AG20443 (cell line): ENCODE data around the gene CFAP299.
"Not testable (repeated sequence)": the region's sequence is repeated elsewhere in the genome, so short reads cannot be mapped to it uniquely, and the experiment has no call there.

Experiments used
- DNase-seq: peaks from one replicate; pipeline ENCODE4 v3.0.0; 2012; ENCODE audit warnings: low spot score, mixed read lengths

The CFAP299 gene

DNA sequence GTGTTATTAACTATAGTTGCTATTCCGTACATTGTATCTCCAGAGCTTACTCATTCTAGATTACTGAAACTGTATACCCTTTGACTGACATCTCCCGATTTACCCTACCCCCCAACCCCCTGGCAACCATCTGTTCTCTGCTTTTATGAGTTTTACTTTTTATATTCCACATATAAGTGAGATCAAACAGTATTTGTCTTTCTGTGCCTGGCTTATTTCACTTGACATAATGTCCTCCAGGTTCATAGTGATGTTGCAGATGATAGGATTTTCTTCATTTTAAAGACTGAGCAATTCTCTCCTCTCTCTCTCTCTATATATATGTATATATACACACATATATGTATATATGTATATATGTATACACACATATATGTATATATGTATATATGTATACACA is 54.6 kb downstream of the CFAP299 start:
- no peak for DNase-seq

DNA sequence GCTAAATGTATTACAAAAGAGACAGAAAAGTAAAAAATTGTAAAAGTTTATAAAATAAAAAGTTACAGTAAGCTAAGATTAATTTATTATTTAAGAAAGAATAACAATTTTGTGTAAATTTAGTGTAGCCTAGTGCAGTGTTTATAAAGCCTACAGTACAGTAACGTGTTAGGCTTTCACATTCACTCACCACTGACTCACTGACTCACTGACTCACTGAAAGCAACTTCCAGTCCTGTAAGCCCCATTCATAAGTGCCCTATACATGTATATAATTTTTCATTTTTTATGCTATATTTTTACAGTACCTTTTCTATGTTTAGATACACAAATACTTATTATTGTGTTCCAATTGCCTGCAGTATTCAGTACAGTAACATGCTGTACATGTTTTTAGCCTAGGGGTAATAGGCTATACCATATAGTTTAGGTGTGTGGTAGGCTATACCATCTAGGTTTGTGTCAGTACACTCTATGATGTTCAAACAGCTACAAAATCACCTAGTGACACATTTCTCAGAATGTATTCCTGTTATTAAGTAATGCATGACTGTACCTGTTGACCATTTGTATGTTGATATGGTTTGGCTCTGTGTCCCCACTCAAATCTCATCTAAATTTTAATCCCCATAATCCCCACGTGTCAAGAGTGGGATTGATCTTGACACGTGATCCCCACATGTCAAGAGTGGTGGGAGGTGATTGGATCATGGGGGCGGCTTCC is 57.9 kb downstream of the CFAP299 start:
- DNase-seq = peak; percentile 26

DNA sequence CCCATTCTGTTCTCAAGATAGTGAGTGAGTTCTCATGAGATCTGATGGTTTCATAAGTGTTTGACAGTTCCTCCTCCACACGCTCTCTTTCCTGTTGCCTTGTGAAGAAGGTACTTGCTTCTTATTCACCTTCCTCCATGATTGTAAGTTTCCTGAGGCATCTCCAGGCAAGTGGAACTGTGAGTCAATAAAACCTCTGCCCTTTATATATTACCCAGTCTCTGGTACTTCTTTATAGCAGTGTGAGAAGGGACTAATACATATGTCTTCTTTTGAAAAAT is 58.4 kb downstream of the CFAP299 start:
- DNase-seq = no peak

GRCh38 chr4:80407246-80407645 is 71.7 kb downstream of the CFAP299 start:
- DNase-seq = peak; percentile 90

DNA sequence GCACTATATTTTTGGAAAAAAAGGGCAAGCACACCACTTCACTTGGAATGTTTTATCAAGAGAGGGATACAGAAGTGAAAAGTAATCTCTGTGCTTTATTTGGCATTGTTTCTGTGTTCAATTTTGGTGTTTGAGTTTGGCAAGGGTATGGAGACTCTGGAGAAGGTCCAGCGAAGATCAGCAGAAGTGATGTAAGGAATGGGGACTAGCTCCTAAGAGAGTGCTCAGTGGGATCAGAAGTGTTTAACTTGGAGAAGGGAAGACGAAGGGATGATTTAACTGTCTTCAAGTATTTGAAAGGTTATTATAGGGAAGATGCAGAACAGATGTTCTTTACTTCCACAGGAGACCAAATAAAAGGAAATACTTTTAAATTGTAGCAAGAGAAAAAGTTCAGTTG is 74.3 kb downstream of the CFAP299 start:
- no peak for DNase-seq

DNA sequence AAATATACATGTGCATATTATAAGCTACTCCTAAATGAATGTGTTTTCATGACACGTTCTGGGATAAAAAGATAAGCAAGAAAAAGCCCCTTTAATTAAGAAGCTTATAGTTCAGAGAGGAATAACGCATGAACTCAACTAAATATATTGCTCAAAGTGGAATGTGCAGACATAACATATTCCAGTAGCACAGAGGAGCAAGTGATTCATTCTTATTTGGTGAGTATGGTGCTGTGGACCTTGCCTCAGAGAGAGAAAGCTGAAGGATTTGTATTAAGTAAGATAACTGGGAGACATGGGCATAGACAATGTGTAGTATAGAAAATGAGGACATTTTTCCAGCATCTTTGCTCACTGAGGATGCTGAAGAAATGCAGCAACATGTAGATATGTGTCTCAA is 76.8 kb downstream of the CFAP299 start:
- DNase-seq = no peak

- no peak for DNase-seq
Observed at GRCh38 chr4:80413086-80413485, 77.6 kb downstream of the CFAP299 start.

DNA sequence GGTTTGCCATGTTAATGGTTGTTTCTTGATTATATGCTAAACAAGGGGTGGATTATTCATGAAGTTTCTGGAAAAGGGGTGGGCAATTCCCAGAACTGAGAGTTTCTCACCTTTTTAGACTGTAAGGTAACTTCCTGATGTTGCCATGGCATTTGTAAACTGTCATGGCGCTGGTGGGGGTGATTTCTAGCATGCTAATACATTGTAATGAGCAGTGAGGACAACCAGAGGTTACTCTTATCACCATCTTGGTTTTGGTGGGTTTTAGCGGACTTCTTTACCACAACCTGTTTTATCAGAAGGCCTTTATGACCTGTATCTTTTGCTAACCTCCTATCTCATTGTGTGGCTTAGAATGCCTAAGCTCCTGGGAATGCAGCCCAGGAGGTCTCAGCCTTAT is 81.5 kb downstream of the CFAP299 start:
- no peak for DNase-seq

GRCh38 chr4:80419946-80420345 is 84.4 kb downstream of the CFAP299 start:
- no peak for DNase-seq

DNA sequence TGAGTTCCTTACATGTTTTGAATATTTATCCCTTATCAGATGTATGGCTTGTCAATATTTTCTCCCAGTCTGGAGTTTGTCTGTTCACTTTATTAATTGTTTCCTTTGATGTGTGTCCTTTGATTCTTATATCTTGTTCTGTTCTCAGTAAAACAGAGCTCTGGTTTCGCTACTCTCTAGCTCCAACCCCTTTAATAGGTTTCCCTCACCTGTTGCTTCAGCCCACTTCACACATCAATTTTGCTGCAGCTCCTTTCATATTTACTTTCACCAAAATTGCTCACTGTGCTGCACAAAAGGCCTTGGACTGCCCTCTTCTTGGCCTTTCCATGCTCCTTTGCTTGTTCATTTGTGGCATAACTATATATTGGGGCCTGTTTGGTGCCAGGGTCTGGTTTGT is 85.1 kb downstream of the CFAP299 start:
- no peak for DNase-seq

- no peak for DNase-seq
Observed at GRCh38 chr4:80422727-80423404, 87.3 kb downstream of the CFAP299 start.

DNA sequence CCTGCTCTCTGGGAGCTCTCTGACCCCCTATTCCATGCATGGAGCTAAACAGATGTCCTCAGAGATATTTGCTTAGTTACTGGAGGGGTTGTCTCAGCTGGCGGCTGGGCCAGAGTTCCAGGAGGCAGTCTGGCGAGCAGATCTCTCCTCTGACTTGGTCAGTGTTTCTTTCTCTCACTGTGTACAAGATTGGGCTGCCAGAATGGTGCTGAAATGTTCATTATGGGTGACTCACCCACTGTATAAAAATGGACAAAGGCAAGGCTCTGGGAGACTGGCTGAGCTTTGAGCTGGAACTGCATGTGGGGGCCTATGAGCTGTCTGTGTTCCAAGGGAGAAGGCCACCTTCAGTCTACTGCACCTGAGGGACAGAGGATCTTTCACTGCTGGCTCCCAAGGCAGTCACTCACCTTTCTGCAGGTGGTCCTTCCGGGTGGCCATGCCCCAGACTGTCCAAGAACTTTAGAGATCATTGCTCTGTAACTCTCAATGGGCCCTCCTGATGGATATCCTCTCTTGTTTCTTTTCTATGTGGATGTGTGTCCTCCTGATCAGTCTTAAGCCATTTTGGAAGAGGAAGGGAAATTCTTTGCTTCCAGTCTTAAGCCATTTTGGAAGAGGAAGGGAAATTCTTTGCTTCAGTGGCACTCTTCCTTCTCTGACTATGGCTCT is 88.2 kb downstream of the CFAP299 start:
- peak; percentile 10 for DNase-seq

DNA sequence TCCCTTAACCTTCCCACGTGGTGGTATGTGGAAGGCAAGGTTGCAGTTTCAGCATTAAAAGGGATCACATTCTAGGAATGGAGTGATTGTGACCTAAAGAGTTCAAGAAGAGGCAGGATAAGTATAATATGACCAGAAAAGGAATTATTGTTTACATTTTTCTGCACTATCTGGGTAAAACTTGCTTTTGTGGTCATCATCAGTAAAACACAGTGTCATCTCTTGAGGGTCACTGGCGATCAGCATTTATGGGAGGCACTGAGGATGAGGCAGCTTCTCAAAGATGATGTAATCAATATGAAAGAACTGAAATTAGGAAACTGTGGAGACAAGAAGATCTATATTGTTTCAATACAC is 88.7 kb downstream of the CFAP299 start:
- no peak for DNase-seq

DNA sequence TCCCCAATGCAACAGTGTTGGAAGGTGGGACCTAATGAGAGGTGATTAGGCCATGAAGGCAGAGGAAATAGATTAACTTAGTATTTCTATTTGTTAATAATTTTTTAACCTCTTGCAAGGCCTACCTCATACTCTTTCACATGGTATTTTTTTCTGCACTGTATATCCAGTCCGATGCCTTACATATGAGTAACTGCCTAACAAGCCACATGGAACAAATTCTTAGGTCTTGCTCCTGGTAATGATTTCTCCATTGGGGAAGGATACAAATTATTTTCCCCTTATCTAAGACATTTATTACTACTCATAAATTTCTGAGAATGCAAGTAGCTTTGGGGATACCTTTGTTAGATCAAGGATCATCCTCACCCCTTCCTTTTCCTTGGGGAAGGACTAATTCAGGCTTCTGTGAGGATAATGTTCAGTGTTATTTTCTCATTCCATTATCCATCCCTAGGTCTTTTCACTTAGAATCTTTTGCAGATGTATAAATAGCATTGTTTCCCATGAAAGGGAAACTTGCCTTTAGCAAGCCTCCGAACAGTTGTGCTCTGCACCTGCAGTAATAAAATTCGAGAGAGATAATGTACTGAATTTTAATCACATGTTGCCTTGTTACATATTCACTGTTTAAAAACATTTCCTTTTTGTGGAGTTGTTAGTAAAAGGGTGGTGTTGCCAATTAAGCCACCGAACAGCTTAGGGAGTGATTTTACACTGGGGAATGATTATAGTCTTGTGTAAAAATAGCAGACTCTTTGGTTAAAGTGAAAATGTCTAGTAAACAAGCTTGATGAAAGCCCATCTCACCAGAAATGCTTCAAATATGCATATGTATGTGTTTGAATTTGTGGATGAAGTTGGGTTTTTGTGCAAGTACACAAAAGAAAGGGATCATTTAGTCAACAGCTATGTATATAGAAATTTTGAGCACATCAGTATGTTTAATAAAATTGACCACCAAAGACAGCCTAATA is 89.9 kb downstream of the CFAP299 start:
- DNase-seq = no peak

DNA sequence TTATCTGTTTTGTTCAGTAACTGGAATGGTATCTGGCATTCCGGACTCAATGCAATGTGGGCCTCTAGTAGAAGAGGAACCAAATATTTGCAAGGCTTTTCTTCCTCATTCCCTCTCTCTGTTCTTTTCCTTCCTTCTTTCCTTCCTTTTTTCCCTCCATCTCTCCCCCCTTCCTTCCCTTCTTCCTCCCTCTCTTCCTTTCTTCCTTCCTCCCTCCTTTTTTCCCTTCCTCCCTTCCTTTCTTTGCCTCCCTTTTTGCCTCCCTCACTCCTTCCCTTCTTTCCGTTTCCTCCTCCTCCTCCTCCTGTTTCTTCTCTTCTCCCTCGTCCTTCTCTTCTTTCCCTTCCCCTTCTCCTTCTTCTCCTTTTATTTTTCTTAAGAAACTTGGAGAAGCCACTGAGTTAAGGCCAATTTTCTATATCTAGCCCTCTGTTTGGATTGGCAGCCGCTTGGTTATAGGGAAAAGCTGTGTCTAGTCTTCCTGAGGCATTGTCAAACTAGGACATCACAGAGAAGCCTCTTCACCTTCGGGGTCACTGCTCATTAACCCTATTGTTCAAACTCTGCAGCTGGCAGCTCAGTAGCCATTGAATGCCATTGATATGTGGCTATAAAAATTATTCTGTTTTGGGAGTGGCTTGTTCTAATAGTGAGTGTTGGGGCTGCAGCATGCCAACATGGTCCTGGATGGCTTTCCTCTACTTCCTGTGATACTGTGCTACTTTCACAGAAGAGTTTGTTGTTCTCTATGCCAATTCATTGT is 95.9 kb downstream of the CFAP299 start:
- no peak for DNase-seq

GRCh38 chr4:80434238-80434637 is 98.7 kb downstream of the CFAP299 start:
- peak; percentile 9 for DNase-seq

DNA sequence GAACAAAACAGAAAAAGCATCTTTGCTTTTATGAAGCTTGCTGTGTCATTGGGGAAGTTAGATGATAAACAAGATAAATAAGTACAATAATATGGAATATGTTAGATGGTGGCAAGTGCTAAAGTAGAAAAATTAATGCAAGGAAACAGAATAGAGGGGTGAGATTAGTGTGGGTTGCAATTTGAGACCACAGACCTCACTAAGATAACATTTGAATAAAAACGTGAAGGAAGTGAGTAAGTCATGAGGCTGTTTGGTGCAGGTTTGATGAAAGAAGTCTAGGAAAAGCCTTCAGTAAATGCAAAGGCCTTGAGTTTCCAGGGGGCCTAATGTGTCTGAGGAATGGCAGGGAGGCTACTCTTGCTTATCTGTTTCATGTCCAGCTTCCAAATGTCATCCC is 102.5 kb downstream of the CFAP299 start:
- DNase-seq = no peak

DNA sequence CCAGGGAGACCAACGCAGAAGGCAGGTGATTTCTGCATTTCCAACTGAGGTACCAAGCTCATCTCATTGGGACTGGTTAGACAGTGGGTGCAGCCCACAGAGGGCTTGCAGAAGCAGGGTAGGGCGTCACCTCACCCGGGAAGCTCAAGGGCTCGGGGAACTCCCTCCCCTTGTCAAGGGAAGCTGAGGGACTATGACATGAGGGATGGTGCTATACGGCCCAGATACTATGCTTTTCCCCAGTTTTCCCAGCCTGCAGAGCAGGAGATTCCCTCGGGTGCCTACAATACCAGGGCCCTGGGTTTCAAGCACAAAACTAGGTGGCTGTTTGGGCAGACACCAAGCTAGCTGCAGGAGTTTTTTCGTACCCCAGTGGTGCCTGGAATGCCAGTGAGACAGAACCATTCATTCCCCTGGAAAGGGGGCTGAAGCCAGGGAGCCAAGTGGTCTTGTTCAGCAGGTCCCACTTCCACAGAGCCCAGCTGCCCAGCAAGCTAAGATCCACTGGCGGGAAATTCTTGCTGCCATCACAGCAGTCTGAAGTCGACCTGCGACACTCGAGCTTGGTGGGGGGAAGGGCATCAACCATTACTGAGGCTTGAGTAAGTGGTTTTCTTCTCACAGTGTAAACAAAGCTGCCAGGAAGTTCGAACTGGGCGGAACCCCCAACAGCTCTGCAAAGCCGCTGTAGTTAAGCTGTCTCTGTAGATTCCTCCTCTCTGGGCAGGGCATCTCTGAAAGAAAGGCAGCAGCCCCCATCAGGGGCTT is 103.9 kb downstream of the CFAP299 start:
- DNase-seq = not testable (repeated sequence)

- DNase-seq = no peak
Observed at GRCh38 chr4:80446248-80446647, 110.7 kb downstream of the CFAP299 start.

DNA sequence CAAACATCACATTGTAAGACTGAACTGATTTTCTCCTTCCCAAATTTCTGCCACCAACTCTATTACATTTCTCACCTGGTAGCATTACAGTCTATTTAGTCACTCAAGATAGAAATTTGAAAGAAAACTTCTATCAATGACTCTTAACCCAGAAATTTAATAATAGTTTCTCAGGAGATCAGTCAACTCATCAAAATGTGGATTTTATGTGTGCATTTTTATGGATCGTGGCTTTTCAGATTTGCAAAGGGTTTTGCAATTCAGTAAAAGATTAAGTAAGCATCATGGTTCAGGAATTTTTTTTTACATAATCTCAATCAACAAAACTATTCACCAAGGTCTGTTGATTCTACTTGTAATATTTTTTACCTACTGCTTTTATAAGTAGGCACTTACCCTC is 111.1 kb downstream of the CFAP299 start:
- peak; percentile 30 for DNase-seq

DNA sequence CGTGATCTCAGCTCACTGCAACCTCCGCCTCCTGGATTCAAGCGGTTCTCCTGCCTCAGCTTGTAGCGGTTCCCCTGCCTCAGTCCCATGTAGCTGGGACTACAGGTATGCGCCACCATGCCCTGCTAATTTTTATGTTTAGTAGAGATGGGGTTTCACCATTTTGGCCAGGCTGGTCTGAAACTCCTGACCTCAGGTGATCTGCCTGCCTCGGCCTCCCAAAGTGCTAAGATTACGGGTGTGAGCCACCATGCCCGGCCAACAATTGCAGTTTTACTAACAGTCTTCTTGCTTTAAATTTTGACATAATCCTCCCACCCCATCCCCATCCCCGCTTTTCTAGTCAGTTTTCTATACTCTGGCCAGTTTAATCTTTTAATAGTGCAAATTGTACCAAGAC is 112.0 kb downstream of the CFAP299 start:
- no peak for DNase-seq
